Vagina (tissue), 2 donors: Measurements from ENCODE around the gene AANAT. TPM values are rescaled to one million over a fixed set of nuclear protein-coding genes. Genes with fewer than 3 reads are reported as not detected.

Source experiments
- DNase-seq, 2 donors: peaks; one replicate each; pipeline ENCODE4 v3.0.0-alpha.2; 2017; ENCODE audit errors: extremely low spot score in 2 of 2
- H3K27ac ChIP-seq: fragments of 200-600 bp; sonication (generic); one replicate; pipeline ENCODE4 v1.5.1; 2019
- H3K27me3 ChIP-seq: fragments of 200-600 bp; sonication (generic); one replicate; pipeline ENCODE4 v1.5.1; 2019
- H3K36me3 ChIP-seq, 2 donors: fragments of 200-600 bp; sonication (generic); one replicate each; pipeline ENCODE4 v1.5.1; 2017 to 2019
- H3K4me1 ChIP-seq: fragments of 200-600 bp; sonication (generic); one replicate; pipeline ENCODE4 v1.5.1; 2019
- H3K4me3 ChIP-seq, 2 donors: fragments of 200-600 bp; sonication (generic); 1 replicate in 1 of 2; 2 replicates in 1 of 2; pipeline ENCODE4 v1.5.1; 2016 to 2019
- H3K9me3 ChIP-seq: fragments of 200-600 bp; sonication (generic); one replicate; pipeline ENCODE4 v1.5.1; 2019
- POLR2A ChIP-seq, 2 donors: fragments of 450-650 bp; IDR thresholded peaks; one replicate each; pipeline ENCODE4 v1.6.1; 2017; ENCODE audit warnings: antibody characterized with exemption in 2 of 2, mild to moderate bottlenecking in 2 of 2, moderate library complexity in 2 of 2
- POLR2AphosphoS5 ChIP-seq, 2 donors: sonication (generic); formaldehyde crosslinking; IDR thresholded peaks; one replicate each; pipeline ENCODE4 v1.9.0; 2017; ENCODE audit warnings: antibody characterized with exemption in 2 of 2, mild to moderate bottlenecking in 2 of 2, low read depth in 1 of 2; ENCODE audit not compliant: insufficient read depth in 1 of 2
- intact Hi-C: fragments of 100-400 bp; cut with DNase I; formaldehyde crosslinking; loops from one replicate; pipeline ENCODE4 v1.15.1; 2023
- total RNA-seq: library from RNA; depleted of rRNA; stranded (reverse); fragments of >200 nt; gene quantifications from one replicate; pipeline ENCODE4 v1.2.3, GENCODE V29; 2016
- TF ChIP-seq, protein P1 (sequence below), 3 experiments: fragments of 450-650 bp in 2 of 3; fragments of 200-600 bp in 1 of 3; sonication (generic) in 1 of 3; IDR thresholded peaks; one replicate each; pipeline ENCODE4 v1.5.1; 2017 to 2019; ENCODE audit warnings: antibody characterized with exemption in 3 of 3, mild to moderate bottlenecking in 2 of 3, moderate library complexity in 2 of 3

The AANAT gene
- total RNA-seq, 1 donor from 2014 or later: not detected

DNA sequence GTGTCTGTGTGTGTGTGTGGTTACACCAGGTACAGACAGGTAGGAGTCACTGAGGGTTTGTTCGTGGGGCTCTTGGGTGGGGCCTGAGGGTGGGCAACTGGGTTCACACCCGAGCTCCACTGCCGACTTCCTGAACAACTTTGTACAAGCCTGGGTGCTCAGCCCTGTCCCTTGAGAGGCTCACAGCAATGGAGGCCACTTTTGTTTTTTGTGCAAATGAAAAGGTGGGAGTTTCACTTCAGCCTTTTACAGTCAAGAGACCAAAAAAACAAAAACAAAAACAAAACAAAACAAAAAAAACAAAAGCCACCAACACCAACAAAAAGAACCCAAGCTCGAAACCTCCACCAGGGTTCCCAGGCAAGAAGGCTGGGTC lies 31.5 kb downstream of the AANAT start:
- Histone ChIP-seq H3K27ac (peak overlapping the region; percentile 85), H3K4me3 (peak overlapping the region in 1 of 2 donors; percentile 55), H3K36me3 (no peaks in the 10 kb centered on the region), H3K9me3 (no peaks in the 10 kb centered on the region), H3K27me3 (no peaks in the 10 kb centered on the region), H3K4me1 (peaks cover 62% of the 10 kb centered on the region)
- intact Hi-C loops: loop anchor here (10.0 kb wide), 1 partner anchor 194 kb away; the partner anchor contains the start of gene QRICH2
- TF ChIP-seq POLR2AphosphoS5 (IDR thresholded peaks at IDR 0.05; ENCODE audit: insufficient read depth in 1 of 2, low read depth in 1 of 2) (no peak), POLR2A (IDR thresholded peaks at IDR 0.05) (no peak)
- TF ChIP-seq, protein P1, sequence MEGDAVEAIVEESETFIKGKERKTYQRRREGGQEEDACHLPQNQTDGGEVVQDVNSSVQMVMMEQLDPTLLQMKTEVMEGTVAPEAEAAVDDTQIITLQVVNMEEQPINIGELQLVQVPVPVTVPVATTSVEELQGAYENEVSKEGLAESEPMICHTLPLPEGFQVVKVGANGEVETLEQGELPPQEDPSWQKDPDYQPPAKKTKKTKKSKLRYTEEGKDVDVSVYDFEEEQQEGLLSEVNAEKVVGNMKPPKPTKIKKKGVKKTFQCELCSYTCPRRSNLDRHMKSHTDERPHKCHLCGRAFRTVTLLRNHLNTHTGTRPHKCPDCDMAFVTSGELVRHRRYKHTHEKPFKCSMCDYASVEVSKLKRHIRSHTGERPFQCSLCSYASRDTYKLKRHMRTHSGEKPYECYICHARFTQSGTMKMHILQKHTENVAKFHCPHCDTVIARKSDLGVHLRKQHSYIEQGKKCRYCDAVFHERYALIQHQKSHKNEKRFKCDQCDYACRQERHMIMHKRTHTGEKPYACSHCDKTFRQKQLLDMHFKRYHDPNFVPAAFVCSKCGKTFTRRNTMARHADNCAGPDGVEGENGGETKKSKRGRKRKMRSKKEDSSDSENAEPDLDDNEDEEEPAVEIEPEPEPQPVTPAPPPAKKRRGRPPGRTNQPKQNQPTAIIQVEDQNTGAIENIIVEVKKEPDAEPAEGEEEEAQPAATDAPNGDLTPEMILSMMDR (IDR thresholded peaks at IDR 0.05): no peak
- DNase-seq: no peak

DNA sequence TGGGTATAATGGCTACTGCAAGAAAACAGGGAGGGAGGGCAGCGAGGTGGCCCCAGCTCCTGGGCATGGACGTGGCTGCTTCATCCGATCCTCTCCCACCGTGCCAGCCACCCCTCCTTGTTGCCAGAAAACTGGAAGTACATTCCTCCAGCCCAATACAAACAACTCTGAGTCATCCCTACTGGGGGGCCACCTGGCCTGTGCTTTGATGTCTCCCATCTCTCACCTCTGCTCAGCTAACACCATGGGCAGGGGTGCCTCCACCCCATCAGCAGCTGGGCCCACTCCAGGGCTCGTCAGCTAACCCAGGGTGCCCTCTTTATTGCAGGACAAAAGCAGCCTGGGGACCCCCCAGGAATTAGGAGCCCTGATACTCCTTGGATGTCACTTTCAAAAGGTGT lies 31.9 kb downstream of the AANAT start:
- no peak for DNase-seq
- Histone ChIP-seq H3K9me3 (no peaks in the 10 kb centered on the region), H3K4me3 (peak overlapping the region in 1 of 2 donors; percentile 55), H3K27ac (peak overlapping the region; percentile 85), H3K4me1 (peaks cover 58% of the 10 kb centered on the region), H3K27me3 (no peaks in the 10 kb centered on the region), H3K36me3 (no peaks in the 10 kb centered on the region)
- no peak for TF ChIP-seq POLR2A (IDR thresholded peaks at IDR 0.05)
- TF ChIP-seq, protein P1 (IDR thresholded peaks at IDR 0.05): no peak
- TF ChIP-seq POLR2AphosphoS5 (IDR thresholded peaks at IDR 0.05; ENCODE audit: insufficient read depth in 1 of 2, low read depth in 1 of 2): no peak
- intact Hi-C loops: loop anchor here (10.0 kb wide), 1 partner anchor 194 kb away; the partner anchor contains the start of gene QRICH2

DNA sequence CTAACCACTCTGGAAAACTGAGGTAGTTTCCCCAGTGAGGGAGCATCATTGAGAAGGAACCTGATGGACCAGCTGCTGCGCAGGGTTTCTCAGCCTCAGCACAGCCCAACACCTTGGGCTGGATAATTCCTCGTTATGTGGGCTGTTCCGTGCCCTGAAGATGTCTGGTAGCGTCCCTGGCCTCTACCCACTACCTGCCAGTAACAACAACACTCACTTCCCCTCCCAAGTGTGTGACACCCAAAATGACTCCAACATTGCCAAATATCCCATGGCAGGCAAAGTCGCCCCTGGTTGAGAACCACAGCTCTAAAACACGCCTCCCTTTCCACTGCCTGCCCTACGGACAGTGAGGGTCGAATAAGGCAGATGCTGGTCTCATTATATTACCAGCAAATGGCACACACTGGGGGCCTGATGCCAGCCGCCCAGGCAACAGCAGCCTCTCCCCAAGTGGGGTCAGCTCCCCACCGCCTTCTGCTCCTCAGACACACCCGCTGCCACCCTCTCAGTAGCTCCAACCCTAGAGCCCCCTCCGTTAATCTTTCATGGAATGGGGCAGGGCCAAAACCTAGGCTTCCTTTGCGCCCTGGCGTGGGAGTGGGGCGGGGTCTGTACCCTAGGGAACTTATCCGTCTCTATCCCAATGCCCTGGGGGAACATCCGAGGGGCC lies 32.8 kb downstream of the AANAT start:
- DNase-seq: no peak
- intact Hi-C loops: loop anchor here (10.0 kb wide), 1 partner anchor 95 kb away; no protein-coding TSS in a partner anchor
- H3K4me1 ChIP-seq: peaks cover 58% of the 10 kb centered on the region

DNA sequence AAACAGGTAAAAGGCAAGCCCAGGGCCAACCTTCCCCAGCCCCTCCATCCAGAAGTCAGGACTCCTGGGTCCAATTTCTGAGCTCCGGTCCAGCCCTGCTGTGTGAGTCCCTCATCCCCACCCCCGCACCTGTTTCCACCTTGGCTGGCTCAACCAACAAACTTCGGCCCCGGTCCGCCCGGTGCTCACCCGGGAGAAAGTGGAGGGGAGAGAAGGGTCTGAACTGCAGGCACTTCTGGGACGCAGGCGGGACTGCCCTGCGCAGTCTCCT lies 33.3 kb downstream of the AANAT start:
- no peak for DNase-seq
- H3K36me3 ChIP-seq: no peaks in the 10 kb centered on the region
- peak overlapping the region; percentile 55 to 84 for H3K4me3 ChIP-seq
- intact Hi-C loops: loop anchor here (10.0 kb wide), 1 partner anchor 96 kb away; no protein-coding TSS in a partner anchor
- no peaks in the 10 kb centered on the region for H3K27me3 ChIP-seq
- H3K4me1 ChIP-seq: peaks cover 58% of the 10 kb centered on the region
- peak overlapping the region; percentile 85 for H3K27ac ChIP-seq
- H3K9me3 ChIP-seq: no peaks in the 10 kb centered on the region
- no peak for TF ChIP-seq POLR2A (IDR thresholded peaks at IDR 0.05)
- TF ChIP-seq, protein P1 (IDR thresholded peaks at IDR 0.05): no peak
- no peak for TF ChIP-seq POLR2AphosphoS5 (IDR thresholded peaks at IDR 0.05; ENCODE audit: insufficient read depth in 1 of 2, low read depth in 1 of 2)

More for the DNA sequence above, 32.8 kb downstream of the AANAT start:
- peak overlapping the region; percentile 55 to 84 for H3K4me3 ChIP-seq
- H3K36me3 ChIP-seq: no peaks in the 10 kb centered on the region
- no peaks in the 10 kb centered on the region for H3K27me3 ChIP-seq
- peak overlapping the region; percentile 85 for H3K27ac ChIP-seq
- TF ChIP-seq POLR2AphosphoS5 (IDR thresholded peaks at IDR 0.05; ENCODE audit: insufficient read depth in 1 of 2, low read depth in 1 of 2) (no peak), POLR2A (IDR thresholded peaks at IDR 0.05) (no peak)
- TF ChIP-seq, protein P1 (IDR thresholded peaks at IDR 0.05): no peak
- no peaks in the 10 kb centered on the region for H3K9me3 ChIP-seq
